Esophagus muscularis mucosa (tissue), 4 donors: ENCODE results near the gene KCNJ6. TPM values are rescaled to one million over a fixed set of nuclear protein-coding genes. Genes with fewer than 3 reads are reported as not detected.
"Not testable (repeated sequence)": the region's sequence is repeated elsewhere in the genome, so short reads cannot be mapped to it uniquely, and the experiment has no call there.

ENCODE experiments used
- DNase-seq: peaks from one replicate; pipeline ENCODE4 v3.0.0-alpha.2; 2017; ENCODE audit errors: extremely low spot score
- H3K27ac ChIP-seq, 4 donors: fragments of 200-600 bp; sonication (generic); replicated peaks in 1 of 4; 1 replicate in 3 of 4; 2 replicates in 1 of 4; pipeline ENCODE4 v1.5.1; 2016 to 2019; ENCODE audit warnings: mild to moderate bottlenecking in 1 of 4
- H3K27me3 ChIP-seq, 4 donors: fragments of 200-600 bp; sonication (generic); one replicate each; pipeline versions ENCODE4 v1.5.1 to v1.6.0; 2016 to 2019
- H3K36me3 ChIP-seq, 4 donors: fragments of 200-600 bp; sonication (generic); one replicate each; pipeline ENCODE4 v1.5.1; 2016 to 2019
- H3K4me1 ChIP-seq, 4 donors: fragments of 200-600 bp; sonication (generic); one replicate each; pipeline ENCODE4 v1.5.1; 2016 to 2019
- H3K4me3 ChIP-seq, 4 donors: fragments of 200-600 bp; sonication (generic); 1 replicate in 2 of 4; 2 replicates in 2 of 4; pipeline ENCODE4 v1.5.1; 2016 to 2019; ENCODE audit warnings: mild to moderate bottlenecking in 4 of 4, moderate library complexity in 1 of 4
- H3K9me3 ChIP-seq, 4 donors: fragments of 200-600 bp; sonication (generic); 1 replicate in 3 of 4; 2 replicates in 1 of 4; pipeline ENCODE4 v1.5.1; 2016 to 2019
- EP300 ChIP-seq: sonication (generic); formaldehyde crosslinking; IDR thresholded peaks from one replicate; pipeline ENCODE4 v1.6.1; 2017; ENCODE audit warnings: antibody characterized with exemption
- POLR2A ChIP-seq: fragments of 450-650 bp; IDR thresholded peaks from one replicate; pipeline ENCODE4 v1.6.1; 2017; ENCODE audit warnings: antibody characterized with exemption, moderate library complexity, mild to moderate bottlenecking, low read depth
- POLR2AphosphoS5 ChIP-seq, 2 donors: sonication (generic); formaldehyde crosslinking; IDR thresholded peaks; one replicate each; pipeline ENCODE4 v1.6.1; 2017; ENCODE audit warnings: antibody characterized with exemption in 2 of 2
- WGBS: methylation state at CpG from one replicate; pipeline ENCODE4 v1.1.5; 2018; 5-methylcytosine and 5-hydroxymethylcytosine counted together
- intact Hi-C: fragments of 100-400 bp; cut with DNase I; formaldehyde crosslinking; loops from one replicate; pipeline ENCODE4 v1.15.1; 2023
- total RNA-seq, 4 donors: library from RNA; depleted of rRNA; stranded (reverse); fragments of >200 nt; gene quantifications; one replicate each; pipeline versions ENCODE4 v1.1.0 to v1.2.1, GENCODE V29; 2016
- TF ChIP-seq, protein P1 (sequence below), 3 experiments: fragments of 200-600 bp in 2 of 3; fragments of 450-650 bp in 1 of 3; sonication (generic) in 2 of 3; IDR thresholded peaks; one replicate each; pipeline ENCODE4 v1.5.1; 2017 to 2019; ENCODE audit warnings: antibody characterized with exemption in 3 of 3, mild to moderate bottlenecking in 2 of 3, moderate library complexity in 1 of 3

KCNJ6 gene
- total RNA-seq, 4 donors from 2014 or later = under 0.01 TPM; not detected in 2

DNA sequence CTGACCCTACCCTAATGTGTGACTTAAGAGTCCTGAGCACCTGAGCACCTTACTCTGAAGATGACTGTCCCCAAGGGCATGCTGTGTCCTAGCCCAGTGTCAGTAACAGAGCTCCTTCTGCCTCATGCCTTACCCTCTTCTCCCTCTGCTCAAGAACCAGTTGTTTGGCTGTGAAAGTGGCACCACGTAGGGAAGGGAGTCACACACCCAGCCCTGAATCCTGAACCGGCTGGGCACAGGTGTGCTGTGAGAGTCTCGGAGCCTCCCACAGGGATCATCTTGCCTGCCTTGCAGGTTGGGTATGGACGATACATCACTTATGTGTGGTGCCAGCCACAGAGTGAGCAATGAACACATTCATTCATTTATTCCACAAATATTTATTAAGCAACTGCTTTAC, 329.1 kb downstream of the KCNJ6 start:
- intact Hi-C loops = no loop called here

DNA sequence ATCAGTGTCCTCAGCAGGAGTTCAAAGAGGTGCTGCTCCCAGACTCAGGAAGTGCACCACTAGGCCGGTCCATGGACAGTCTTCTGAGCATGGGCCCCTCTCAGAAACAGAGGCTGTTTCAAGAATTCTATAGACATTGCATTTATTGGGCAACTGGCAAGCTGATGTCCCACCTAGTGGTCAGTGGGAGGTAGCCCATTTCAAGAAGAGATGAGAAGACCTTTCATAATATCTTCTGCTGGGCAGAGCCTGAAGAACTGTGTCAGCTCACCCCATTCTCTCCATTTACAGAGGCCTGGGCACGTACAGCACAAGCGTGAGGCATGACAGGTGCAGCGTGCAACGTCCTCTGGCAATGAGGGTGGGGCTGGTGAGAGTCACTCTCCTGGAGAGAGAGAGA, 333.7 kb downstream of the KCNJ6 start:
- H3K27ac ChIP-seq = no peak overlapping the region
- H3K27me3 ChIP-seq = no peaks in the 10 kb centered on the region
- 47% methylated on average over 5 of the region's 5 CpGs for WGBS
- intact Hi-C loops = no loop called here
- no peak for DNase-seq
- peaks cover 0 to 15% (median 9%) of the 10 kb centered on the region in 4 donors for H3K9me3 ChIP-seq
- TF ChIP-seq POLR2AphosphoS5 (IDR thresholded peaks at IDR 0.05) (no peak), POLR2A (no peak), EP300 (no peak)
- TF ChIP-seq, protein P1, sequence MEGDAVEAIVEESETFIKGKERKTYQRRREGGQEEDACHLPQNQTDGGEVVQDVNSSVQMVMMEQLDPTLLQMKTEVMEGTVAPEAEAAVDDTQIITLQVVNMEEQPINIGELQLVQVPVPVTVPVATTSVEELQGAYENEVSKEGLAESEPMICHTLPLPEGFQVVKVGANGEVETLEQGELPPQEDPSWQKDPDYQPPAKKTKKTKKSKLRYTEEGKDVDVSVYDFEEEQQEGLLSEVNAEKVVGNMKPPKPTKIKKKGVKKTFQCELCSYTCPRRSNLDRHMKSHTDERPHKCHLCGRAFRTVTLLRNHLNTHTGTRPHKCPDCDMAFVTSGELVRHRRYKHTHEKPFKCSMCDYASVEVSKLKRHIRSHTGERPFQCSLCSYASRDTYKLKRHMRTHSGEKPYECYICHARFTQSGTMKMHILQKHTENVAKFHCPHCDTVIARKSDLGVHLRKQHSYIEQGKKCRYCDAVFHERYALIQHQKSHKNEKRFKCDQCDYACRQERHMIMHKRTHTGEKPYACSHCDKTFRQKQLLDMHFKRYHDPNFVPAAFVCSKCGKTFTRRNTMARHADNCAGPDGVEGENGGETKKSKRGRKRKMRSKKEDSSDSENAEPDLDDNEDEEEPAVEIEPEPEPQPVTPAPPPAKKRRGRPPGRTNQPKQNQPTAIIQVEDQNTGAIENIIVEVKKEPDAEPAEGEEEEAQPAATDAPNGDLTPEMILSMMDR (IDR thresholded peaks at IDR 0.05) = peak; percentile 62 to 69 (median 67)
- H3K4me3 ChIP-seq = no peak overlapping the region
- no peaks in the 10 kb centered on the region for H3K36me3 ChIP-seq
- peaks cover 0 to 4% (median 0%) of the 10 kb centered on the region in 4 donors for H3K4me1 ChIP-seq

More for the DNA sequence above, 329.1 kb downstream of the KCNJ6 start:
- H3K4me3 ChIP-seq = no peak overlapping the region
- no peak for DNase-seq
- no peaks in the 10 kb centered on the region for H3K27me3 ChIP-seq
- TF ChIP-seq, protein P1 (IDR thresholded peaks at IDR 0.05) = no peak
- TF ChIP-seq POLR2A (no peak), EP300 (no peak), POLR2AphosphoS5 (IDR thresholded peaks at IDR 0.05) (no peak)
- H3K9me3 ChIP-seq = no peaks in the 10 kb centered on the region
- H3K27ac ChIP-seq = no peak overlapping the region
- no peaks in the 10 kb centered on the region for H3K36me3 ChIP-seq
- 87% methylated on average over 4 of the region's 4 CpGs for WGBS
- H3K4me1 ChIP-seq = peaks cover 0 to 4% (median 0%) of the 10 kb centered on the region in 4 donors

DNA sequence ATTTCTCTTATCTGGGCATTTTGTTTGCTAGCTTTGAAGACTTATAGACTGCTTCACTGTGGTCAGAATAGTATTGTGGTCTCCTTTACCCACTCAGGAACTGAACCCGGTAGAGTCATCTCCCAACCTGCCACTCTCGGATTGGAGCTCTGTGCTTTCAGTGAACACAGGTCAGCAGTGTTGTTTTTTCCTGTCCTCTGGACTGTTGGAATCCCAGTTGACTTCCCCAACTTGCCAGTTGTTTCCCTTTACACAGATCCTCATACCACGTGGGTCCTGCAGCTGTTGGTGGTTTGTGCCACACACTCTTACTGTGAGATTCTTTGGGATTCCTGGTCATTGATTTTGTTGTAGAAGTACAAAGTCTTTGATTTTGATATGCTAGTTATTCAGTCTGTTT, 335.6 kb downstream of the KCNJ6 start:
- H3K9me3 ChIP-seq = peaks cover 0 to 15% (median 9%) of the 10 kb centered on the region in 4 donors
- H3K27ac ChIP-seq = no peak overlapping the region
- H3K4me1 ChIP-seq = peaks cover 0 to 4% (median 0%) of the 10 kb centered on the region in 4 donors
- no peak overlapping the region for H3K4me3 ChIP-seq
- intact Hi-C loops = no loop called here
- no peaks in the 10 kb centered on the region for H3K36me3 ChIP-seq
- TF ChIP-seq, protein P1 (IDR thresholded peaks at IDR 0.05) = no peak
- TF ChIP-seq POLR2A (no peak), POLR2AphosphoS5 (IDR thresholded peaks at IDR 0.05) (no peak), EP300 (no peak)
- H3K27me3 ChIP-seq = no peaks in the 10 kb centered on the region
- DNase-seq = no peak
- WGBS = 66% methylated on average over 3 of the region's 3 CpGs

DNA sequence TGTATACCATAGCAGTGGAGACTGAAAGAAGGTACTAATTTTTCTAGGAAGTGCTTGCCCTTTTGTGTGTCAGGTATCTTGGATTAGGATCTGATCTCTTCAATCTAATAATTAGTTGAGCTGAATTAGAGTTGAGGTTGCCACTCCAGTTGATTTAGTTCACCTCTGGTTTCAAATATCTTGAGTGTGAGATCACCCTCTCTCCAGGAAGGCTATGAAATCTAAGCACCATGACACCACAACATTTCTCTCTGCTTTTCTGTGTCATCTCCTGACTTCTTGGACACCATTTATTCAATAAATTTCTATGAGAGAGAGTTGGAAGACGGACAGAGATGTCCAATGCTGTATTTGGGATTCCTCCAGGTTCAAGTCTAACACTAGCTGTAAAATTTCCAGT, 336.9 kb downstream of the KCNJ6 start:
- WGBS = 68% methylated on average over 1 of the region's 1 CpG
- H3K27me3 ChIP-seq = no peaks in the 10 kb centered on the region
- no peaks in the 10 kb centered on the region for H3K36me3 ChIP-seq
- DNase-seq = no peak
- no peak overlapping the region for H3K4me3 ChIP-seq
- no peak overlapping the region for H3K27ac ChIP-seq
- H3K4me1 ChIP-seq = peaks cover 0 to 4% (median 0%) of the 10 kb centered on the region in 4 donors
- intact Hi-C loops = no loop called here
- H3K9me3 ChIP-seq = peaks cover 0 to 15% (median 9%) of the 10 kb centered on the region in 4 donors
- TF ChIP-seq POLR2AphosphoS5 (IDR thresholded peaks at IDR 0.05) (no peak), EP300 (no peak), POLR2A (no peak)
- TF ChIP-seq, protein P1 (IDR thresholded peaks at IDR 0.05) = no peak

DNA sequence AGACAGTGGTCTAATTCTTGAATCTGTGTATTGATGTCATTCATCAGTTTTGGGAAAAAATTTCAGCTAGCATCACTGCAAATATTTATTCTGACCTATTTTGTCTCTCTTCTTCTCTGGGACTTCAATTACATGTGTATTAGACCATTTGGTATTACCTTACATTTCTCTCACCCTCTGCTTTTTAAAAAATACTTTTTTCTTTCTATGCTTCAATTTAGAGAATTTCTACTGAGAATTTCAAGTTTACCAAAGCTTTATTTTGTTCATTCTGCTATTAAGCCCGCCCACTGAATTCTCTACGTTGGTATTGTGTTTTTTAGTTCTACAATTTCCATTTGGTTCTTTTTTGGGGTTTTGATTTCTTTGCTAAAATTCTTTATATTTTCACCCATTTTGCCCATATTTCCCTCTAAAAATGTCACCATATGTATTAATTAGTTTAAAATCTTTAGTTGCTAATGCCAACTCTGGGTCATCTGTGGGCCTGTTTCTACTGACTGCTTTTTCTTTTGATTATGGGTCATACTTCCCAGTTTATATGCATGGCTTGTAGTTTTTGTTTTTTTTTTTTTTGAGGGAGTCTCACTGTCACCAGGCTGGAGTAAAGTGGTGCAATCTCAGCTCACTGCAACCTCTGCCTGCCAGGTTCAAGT, 337.7 kb downstream of the KCNJ6 start:
- H3K36me3 ChIP-seq = no peaks in the 10 kb centered on the region
- no peaks in the 10 kb centered on the region for H3K27me3 ChIP-seq
- TF ChIP-seq EP300 (no peak), POLR2AphosphoS5 (IDR thresholded peaks at IDR 0.05) (no peak), POLR2A (no peak)
- TF ChIP-seq, protein P1 (IDR thresholded peaks at IDR 0.05) = no peak
- H3K27ac ChIP-seq = no peak overlapping the region
- H3K4me1 ChIP-seq = peaks cover 0 to 4% (median 0%) of the 10 kb centered on the region in 4 donors
- no peak overlapping the region for H3K4me3 ChIP-seq
- WGBS = 96% methylated on average over 2 of the region's 2 CpGs
- no peak for DNase-seq
- peaks cover 0 to 15% (median 9%) of the 10 kb centered on the region in 4 donors for H3K9me3 ChIP-seq
- intact Hi-C loops = no loop called here

DNA sequence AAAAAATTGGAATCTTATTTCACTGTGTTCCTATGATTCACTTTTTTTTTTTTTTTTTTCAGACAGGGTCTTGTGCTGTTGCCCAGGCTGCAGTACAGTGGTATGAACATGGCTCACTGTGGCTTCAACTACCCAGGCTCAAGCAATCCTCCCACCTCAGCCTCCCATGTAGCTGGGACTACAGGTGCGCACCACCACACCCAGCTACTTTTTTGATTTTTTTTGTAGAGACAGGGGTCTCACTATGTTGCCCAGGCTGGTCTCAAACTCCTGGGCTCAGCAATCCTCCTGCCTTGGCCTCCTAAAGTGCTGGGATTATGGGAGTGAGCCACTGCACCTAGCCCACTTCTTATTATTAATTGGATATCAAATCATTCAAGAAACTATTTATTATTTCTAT, 339.3 kb downstream of the KCNJ6 start:
- H3K27me3 ChIP-seq, H3K4me3 ChIP-seq, DNase-seq, H3K36me3 ChIP-seq, intact Hi-C loops, H3K27ac ChIP-seq, H3K4me1 ChIP-seq: not testable (repeated sequence)
- WGBS = 100% methylated on average over 1 of the region's 1 CpG
- peaks cover 0 to 15% (median 9%) of the 10 kb centered on the region in 4 donors for H3K9me3 ChIP-seq
